Measurements from ENCODE around the gene MIER3.
"Not testable (repeated sequence)": the region's sequence is repeated elsewhere in the genome, so short reads cannot be mapped to it uniquely, and the experiment has no call there.

The MIER3 gene

GRCh38 chr5:56951946-56952691, at the start of gene MIER3:
TSS of gene MIER3 (minus strand) at chr5:56952123. CDS start at chr5:56952102, 21 bp downstream.
- DNase-seq (ENCODE audit: low read depth in 2 of 2, low spot score in 1 of 2): peak; percentile 45 to 48

GRCh38 chr5:56995596-56995995, 43.7 kb upstream of the MIER3 start:
- DNase-seq (ENCODE audit: low read depth in 2 of 2, low spot score in 1 of 2): no peak

GRCh38 chr5:56993241-56993640, 41.3 kb upstream of the MIER3 start:
- DNase-seq (ENCODE audit: low read depth in 2 of 2, low spot score in 1 of 2): no peak

GRCh38 chr5:56989676-56990075, 37.8 kb upstream of the MIER3 start:
- DNase-seq (ENCODE audit: low read depth in 2 of 2, low spot score in 1 of 2): no peak

- DNase-seq (ENCODE audit: low read depth in 2 of 2, low spot score in 1 of 2): no peak
Observed at GRCh38 chr5:56988490-56988889, 36.6 kb upstream of the MIER3 start.

- DNase-seq (ENCODE audit: low read depth in 2 of 2, low spot score in 1 of 2): no peak
Observed at GRCh38 chr5:56987171-56987570, 35.2 kb upstream of the MIER3 start.

- DNase-seq (ENCODE audit: low read depth in 2 of 2, low spot score in 1 of 2): no peak
Observed at GRCh38 chr5:56986626-56986947, 34.7 kb upstream of the MIER3 start.

GRCh38 chr5:56985936-56986625, 34.2 kb upstream of the MIER3 start:
- no peak for DNase-seq (ENCODE audit: low read depth in 2 of 2, low spot score in 1 of 2)

- no peak for DNase-seq (ENCODE audit: low read depth in 2 of 2, low spot score in 1 of 2)
Observed at GRCh38 chr5:56984445-56984844, 32.5 kb upstream of the MIER3 start.

GRCh38 chr5:56983593-56984361, 31.9 kb upstream of the MIER3 start:
- DNase-seq (ENCODE audit: low read depth in 2 of 2, low spot score in 1 of 2): no peak

GRCh38 chr5:56981548-56982315, 29.8 kb upstream of the MIER3 start:
- DNase-seq (ENCODE audit: low read depth in 2 of 2, low spot score in 1 of 2): no peak

- no peak for DNase-seq (ENCODE audit: low read depth in 2 of 2, low spot score in 1 of 2)
Observed at GRCh38 chr5:56979968-56980367, 28.0 kb upstream of the MIER3 start.

GRCh38 chr5:56979526-56979925, 27.6 kb upstream of the MIER3 start:
- DNase-seq (ENCODE audit: low read depth in 2 of 2, low spot score in 1 of 2): not testable (repeated sequence)

- no peak for DNase-seq (ENCODE audit: low read depth in 2 of 2, low spot score in 1 of 2)
Observed at GRCh38 chr5:56977822-56978221, 25.9 kb upstream of the MIER3 start.

- no peak for DNase-seq (ENCODE audit: low read depth in 2 of 2, low spot score in 1 of 2)
Observed at GRCh38 chr5:56977021-56977420, 25.1 kb upstream of the MIER3 start.

GRCh38 chr5:56974241-56974640, 22.3 kb upstream of the MIER3 start:
- no peak for DNase-seq (ENCODE audit: low read depth in 2 of 2, low spot score in 1 of 2)

- no peak for DNase-seq (ENCODE audit: low read depth in 2 of 2, low spot score in 1 of 2)
Observed at GRCh38 chr5:56973473-56973872, 21.6 kb upstream of the MIER3 start.

GRCh38 chr5:56971275-56971674, 19.4 kb upstream of the MIER3 start:
- DNase-seq (ENCODE audit: low read depth in 2 of 2, low spot score in 1 of 2): no peak

GRCh38 chr5:56964173-56964572, 12.2 kb upstream of the MIER3 start:
- DNase-seq (ENCODE audit: low read depth in 2 of 2, low spot score in 1 of 2): no peak

GRCh38 chr5:56963246-56963645, 11.3 kb upstream of the MIER3 start:
- DNase-seq (ENCODE audit: low read depth in 2 of 2, low spot score in 1 of 2): no peak

GRCh38 chr5:56962286-56962685, 10.4 kb upstream of the MIER3 start:
- no peak for DNase-seq (ENCODE audit: low read depth in 2 of 2, low spot score in 1 of 2)
